Measurements from ENCODE around the gene KCNA10.

Gene KCNA10

DNA sequence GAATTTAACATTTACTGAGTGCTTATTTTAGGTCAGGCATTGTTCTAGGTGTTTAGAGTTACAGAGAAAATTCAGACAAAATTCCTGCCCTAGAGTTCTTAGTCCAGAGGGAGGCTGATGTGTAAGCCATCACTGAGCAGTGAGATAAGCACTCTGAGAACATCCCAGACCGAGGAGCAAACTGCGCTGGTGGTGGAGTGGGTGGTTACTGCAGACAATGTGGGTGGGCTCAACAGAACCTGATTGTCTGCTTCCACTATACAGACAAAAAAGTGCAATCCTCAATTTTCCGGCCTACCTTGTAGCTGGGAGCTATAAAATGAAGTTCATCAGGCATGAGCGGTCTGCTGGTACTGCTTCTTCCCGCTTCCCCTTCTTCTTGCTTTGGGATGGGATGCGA lies 44.5 kb downstream of the KCNA10 start:
- H3K9ac ChIP-seq (ENCODE audit: low read depth, low read length): no peak overlapping the region
- no peaks in the 10 kb centered on the region for H3K9me3 ChIP-seq (ENCODE audit: control insufficient read depth, insufficient read depth, low read length)
- H3K36me3 ChIP-seq (ENCODE audit: control insufficient read depth, insufficient read depth, low read length): no peaks in the 10 kb centered on the region
- no peak overlapping the region for H3K4me3 ChIP-seq (ENCODE audit: low read depth, low read length)
- H3K27me3 ChIP-seq (ENCODE audit: control insufficient read depth, insufficient read depth, low read length): no peaks in the 10 kb centered on the region
- no peaks in the 10 kb centered on the region for H3K4me1 ChIP-seq (ENCODE audit: control insufficient read depth, insufficient read depth, low read length)

DNA sequence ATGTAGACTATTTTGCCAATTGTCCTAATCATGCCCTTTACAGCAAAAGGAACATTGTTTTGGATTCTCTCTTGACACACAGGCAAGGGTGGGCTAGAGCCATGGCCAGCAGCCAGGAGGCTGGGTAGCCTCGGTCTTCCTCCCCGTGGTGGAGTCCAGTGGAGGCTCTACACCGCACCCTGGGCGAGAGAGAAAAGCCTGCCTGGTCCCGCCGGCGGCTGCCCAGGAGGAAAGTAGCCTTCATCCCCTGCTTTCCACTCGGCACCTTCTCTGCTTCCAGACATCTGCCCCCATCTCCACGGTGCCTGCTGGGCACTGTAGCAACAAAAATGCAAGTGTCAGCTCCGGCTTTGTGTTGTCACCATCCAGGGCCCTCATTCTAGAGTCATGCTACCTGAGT lies 46.4 kb downstream of the KCNA10 start:
- Histone ChIP-seq H3K9ac (ENCODE audit: low read depth, low read length) (no peak overlapping the region), H3K27me3 (ENCODE audit: control insufficient read depth, insufficient read depth, low read length) (no peaks in the 10 kb centered on the region), H3K4me3 (ENCODE audit: low read depth, low read length) (no peak overlapping the region), H3K36me3 (ENCODE audit: control insufficient read depth, insufficient read depth, low read length) (no peaks in the 10 kb centered on the region), H3K9me3 (ENCODE audit: control insufficient read depth, insufficient read depth, low read length) (no peaks in the 10 kb centered on the region), H3K4me1 (ENCODE audit: control insufficient read depth, insufficient read depth, low read length) (no peaks in the 10 kb centered on the region)

DNA sequence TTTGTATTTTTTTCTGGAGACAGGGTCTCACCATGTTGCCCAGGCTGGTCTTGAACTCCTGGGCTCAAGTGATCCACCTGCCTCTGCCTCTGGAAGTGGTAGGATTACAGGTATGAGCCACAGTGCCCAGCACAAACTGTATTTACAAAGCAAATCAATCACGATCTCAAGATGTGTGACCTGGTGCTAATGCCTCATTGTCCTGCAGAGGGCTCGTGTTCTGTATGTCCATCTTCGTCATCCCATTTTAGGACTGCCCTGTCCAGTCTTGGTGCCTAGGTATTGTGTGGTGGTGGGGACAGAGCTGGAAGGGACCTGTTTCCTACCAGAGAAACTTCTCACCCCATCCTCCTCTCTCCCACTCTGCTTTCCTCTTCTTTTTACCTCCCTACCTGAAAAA lies 47.8 kb downstream of the KCNA10 start:
- Histone ChIP-seq H3K4me3 (ENCODE audit: low read depth, low read length) (no peak overlapping the region), H3K4me1 (ENCODE audit: control insufficient read depth, insufficient read depth, low read length) (no peaks in the 10 kb centered on the region)

More for the DNA sequence above, 47.8 kb downstream of the KCNA10 start:
- no peaks in the 10 kb centered on the region for H3K9me3 ChIP-seq (ENCODE audit: control insufficient read depth, insufficient read depth, low read length)
- no peaks in the 10 kb centered on the region for H3K36me3 ChIP-seq (ENCODE audit: control insufficient read depth, insufficient read depth, low read length)
- H3K27me3 ChIP-seq (ENCODE audit: control insufficient read depth, insufficient read depth, low read length): no peaks in the 10 kb centered on the region
- H3K9ac ChIP-seq (ENCODE audit: low read depth, low read length): no peak overlapping the region
